ENCODE data around the gene PTPRB. TPM values are rescaled to one million over a fixed set of nuclear protein-coding genes. Genes with fewer than 3 reads are reported as not detected.

The PTPRB gene
- total RNA-seq, 1 experiment from 2014 or later = not detected

GRCh38 chr12:70571029-70571428 lies 66.2 kb downstream of the PTPRB start:
- intact Hi-C loops (cut with micrococcal nuclease; ENCODE audit: unreplicated experiment) = no loop called here
- Histone ChIP-seq H3K27me3 (replicated peaks; ENCODE audit: insufficient read depth, low read depth, low read length, poor library complexity) (no peaks in the 10 kb centered on the region), H3K36me3 (ENCODE audit: insufficient read depth, low read length, poor library complexity, severe bottlenecking) (no peaks in the 10 kb centered on the region), H3K27ac (ENCODE audit: low read depth, low read length, poor library complexity, severe bottlenecking) (no peak overlapping the region), H3K4me3 (ENCODE audit: low read depth, low read length, poor library complexity, severe bottlenecking) (no peak overlapping the region), H3K4me1 (ENCODE audit: insufficient read depth, low read length, poor library complexity, severe bottlenecking) (peaks cover 3% of the 10 kb centered on the region), H3K9me3 (ENCODE audit: low read depth, low read length, poor library complexity, severe bottlenecking) (no peaks in the 10 kb centered on the region)
- TF ChIP-seq EZH2 (IDR thresholded peaks at IDR 0.05; ENCODE audit: borderline replicate concordance, low read depth, low read length, poor library complexity, severe bottlenecking) = no peak
- TF ChIP-seq CTCF (conservative IDR thresholded peaks at IDR 0.05; ENCODE audit: low read depth, low read length) = no peak
- ChIA-PET CTCF (no interaction called here), POLR2A (ENCODE audit: low non-redundant PET) (no interaction called here)
- DNase-seq (ENCODE audit: low spot score) = no peak
- BruUV-seq (replicated peaks) = no TSS peak

- H3K4me3 ChIP-seq (ENCODE audit: low read depth, low read length, poor library complexity, severe bottlenecking) = no peak overlapping the region
- TF ChIP-seq CTCF (conservative IDR thresholded peaks at IDR 0.05; ENCODE audit: low read depth, low read length) = no peak
- TF ChIP-seq EZH2 (IDR thresholded peaks at IDR 0.05; ENCODE audit: borderline replicate concordance, low read depth, low read length, poor library complexity, severe bottlenecking) = no peak
- no peaks in the 10 kb centered on the region for H3K4me1 ChIP-seq (ENCODE audit: insufficient read depth, low read length, poor library complexity, severe bottlenecking)
- ChIA-PET CTCF (no interaction called here), POLR2A (ENCODE audit: low non-redundant PET) (no interaction called here)
- H3K9me3 ChIP-seq (ENCODE audit: low read depth, low read length, poor library complexity, severe bottlenecking) = no peaks in the 10 kb centered on the region
- H3K27me3 ChIP-seq (replicated peaks; ENCODE audit: insufficient read depth, low read depth, low read length, poor library complexity) = peaks cover 5% of the 10 kb centered on the region
- intact Hi-C loops (cut with micrococcal nuclease; ENCODE audit: unreplicated experiment) = no loop called here
- BruUV-seq (replicated peaks) = no TSS peak
- no peak for DNase-seq (ENCODE audit: low spot score)
- H3K27ac ChIP-seq (ENCODE audit: low read depth, low read length, poor library complexity, severe bottlenecking) = no peak overlapping the region
- no peaks in the 10 kb centered on the region for H3K36me3 ChIP-seq (ENCODE audit: insufficient read depth, low read length, poor library complexity, severe bottlenecking)
Observed at GRCh38 chr12:70561550-70561949, 75.7 kb downstream of the PTPRB start.

GRCh38 chr12:70560671-70561070 lies 76.6 kb downstream of the PTPRB start:
- BruUV-seq (replicated peaks) = no TSS peak
- Histone ChIP-seq H3K27ac (ENCODE audit: low read depth, low read length, poor library complexity, severe bottlenecking) (no peak overlapping the region), H3K4me1 (ENCODE audit: insufficient read depth, low read length, poor library complexity, severe bottlenecking) (no peaks in the 10 kb centered on the region), H3K9me3 (ENCODE audit: low read depth, low read length, poor library complexity, severe bottlenecking) (no peaks in the 10 kb centered on the region), H3K4me3 (ENCODE audit: low read depth, low read length, poor library complexity, severe bottlenecking) (no peak overlapping the region), H3K27me3 (replicated peaks; ENCODE audit: insufficient read depth, low read depth, low read length, poor library complexity) (peaks cover 5% of the 10 kb centered on the region), H3K36me3 (ENCODE audit: insufficient read depth, low read length, poor library complexity, severe bottlenecking) (no peaks in the 10 kb centered on the region)
- ChIA-PET CTCF (no interaction called here), POLR2A (ENCODE audit: low non-redundant PET) (no interaction called here)
- intact Hi-C loops (cut with micrococcal nuclease; ENCODE audit: unreplicated experiment) = no loop called here
- no peak for TF ChIP-seq CTCF (conservative IDR thresholded peaks at IDR 0.05; ENCODE audit: low read depth, low read length)
- TF ChIP-seq EZH2 (IDR thresholded peaks at IDR 0.05; ENCODE audit: borderline replicate concordance, low read depth, low read length, poor library complexity, severe bottlenecking) = no peak
- no peak for DNase-seq (ENCODE audit: low spot score)
